K562 treated with DMSO at 1 percent for 12 hours (cell line): ENCODE measurements around the gene KRTAP5-4. TPM values are rescaled to one million over a fixed set of nuclear protein-coding genes. Genes with fewer than 3 reads are reported as not detected.

ENCODE experiments used
- total RNA-seq: library from RNA; unstranded; fragments of 300-600 nt; gene quantifications from 2 replicates; pipeline ENCODE4 v1.2.3, GENCODE V29; 2022; ENCODE audit not compliant: insufficient read depth

The KRTAP5-4 gene, protein sequence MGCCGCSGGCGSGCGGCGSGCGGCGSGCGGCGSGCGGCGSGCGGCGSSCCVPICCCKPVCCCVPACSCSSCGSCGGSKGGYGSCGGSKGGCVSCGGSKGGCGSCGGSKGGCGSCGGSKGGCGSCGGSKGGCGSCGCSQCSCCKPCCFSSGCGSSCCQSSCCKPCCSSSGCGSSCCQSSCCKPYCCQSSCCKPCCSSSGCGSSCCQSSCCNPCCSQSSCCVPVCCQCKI
- total RNA-seq = not detected in 2 replicates

DNA sequence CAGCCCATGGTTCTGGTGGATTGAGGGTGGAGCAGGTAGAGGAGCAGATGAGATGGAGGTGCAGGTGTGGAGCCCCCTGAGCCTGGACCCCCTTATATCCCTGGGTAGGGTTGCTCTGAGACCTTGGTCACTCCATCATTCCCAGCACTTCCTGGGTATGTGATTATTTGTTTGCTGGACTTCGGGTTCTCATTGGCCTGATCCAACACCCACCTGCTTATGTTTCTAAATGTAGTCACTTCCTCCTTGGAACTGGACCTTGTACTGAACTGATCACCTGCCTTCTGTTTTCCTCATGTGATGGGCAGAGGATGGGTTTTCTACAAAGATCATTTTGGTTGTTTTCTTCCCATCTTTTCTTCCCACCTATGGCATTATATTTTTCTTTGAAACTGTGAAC is at the start of gene KRTAP5-4:
Gene KRTAP5-4 (minus strand): TSS at position 53 of the 400 bp plus-strand sequence. CDS start 45 bp downstream, at position 8.

DNA sequence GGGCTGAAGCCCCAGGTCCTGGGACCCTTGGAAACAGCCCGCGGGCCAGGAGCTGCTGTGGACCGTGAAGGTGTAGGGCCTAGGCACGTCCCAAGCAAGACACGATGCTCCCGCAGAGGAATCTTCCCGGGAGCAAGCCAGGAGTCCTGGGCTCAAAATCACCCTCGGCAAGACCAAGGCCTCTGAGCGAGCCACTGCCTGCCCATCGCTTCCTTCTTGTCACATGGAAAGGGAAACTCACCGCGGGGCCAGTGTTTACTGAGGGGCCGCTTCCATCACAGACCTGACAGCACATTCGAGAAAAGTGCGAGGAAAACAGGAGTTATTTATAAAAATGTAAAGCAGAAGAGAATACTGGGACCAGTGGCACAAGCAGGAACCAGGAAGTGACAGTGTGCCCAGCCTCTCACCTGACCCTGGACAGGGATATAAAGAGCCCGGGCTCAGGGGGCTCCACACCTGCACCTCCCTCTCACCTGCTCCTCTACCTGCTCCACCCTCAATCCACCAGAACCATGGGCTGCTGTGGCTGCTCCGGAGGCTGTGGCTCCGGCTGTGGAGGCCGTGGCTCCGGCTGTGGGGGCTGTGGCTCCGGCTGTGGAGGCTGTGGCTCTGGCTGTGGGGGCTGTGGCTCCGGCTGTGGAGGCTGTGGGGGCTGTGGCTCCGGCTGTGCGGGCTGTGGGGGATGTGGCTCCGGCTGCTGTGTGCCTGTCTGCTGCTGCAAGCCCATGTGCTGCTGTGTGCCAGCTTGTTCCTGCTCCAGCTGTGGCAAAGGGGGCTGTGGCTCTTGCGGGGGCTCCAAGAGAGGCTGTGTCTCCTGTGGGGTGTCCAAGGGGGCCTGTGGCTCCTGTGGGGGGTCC is 7.6 kb upstream of the KRTAP5-4 start, which contains the start of gene KRTAP5-5:
Gene KRTAP5-5 (plus strand): TSS at position 450 of the 860 bp plus-strand sequence. CDS start 66 bp downstream, at position 516.

DNA sequence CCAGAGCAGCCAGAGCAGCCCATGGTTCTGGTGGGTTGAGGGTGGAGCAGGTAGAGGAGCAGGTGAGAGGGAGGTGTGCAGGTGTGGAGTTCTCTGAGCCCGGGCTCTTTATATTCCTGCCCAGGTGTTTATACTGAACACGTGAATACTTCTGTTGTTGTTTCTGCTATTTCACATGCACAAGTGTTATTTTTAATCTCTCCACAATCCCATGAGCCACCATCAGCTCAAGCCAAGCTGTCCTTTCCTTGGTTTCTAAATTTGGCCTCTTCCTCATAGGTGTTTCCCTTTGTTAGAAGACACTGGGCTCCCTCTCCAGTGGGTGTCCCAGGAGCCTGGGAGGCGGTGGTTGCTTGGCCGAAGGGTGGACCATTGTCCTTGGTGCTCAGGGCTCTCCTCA is 13.6 kb downstream of the KRTAP5-4 start, which contains the start of gene KRTAP5-3:
Gene KRTAP5-3 (minus strand): TSS at position 101 of the 400 bp plus-strand sequence. CDS start 78 bp downstream, at position 23.

DNA sequence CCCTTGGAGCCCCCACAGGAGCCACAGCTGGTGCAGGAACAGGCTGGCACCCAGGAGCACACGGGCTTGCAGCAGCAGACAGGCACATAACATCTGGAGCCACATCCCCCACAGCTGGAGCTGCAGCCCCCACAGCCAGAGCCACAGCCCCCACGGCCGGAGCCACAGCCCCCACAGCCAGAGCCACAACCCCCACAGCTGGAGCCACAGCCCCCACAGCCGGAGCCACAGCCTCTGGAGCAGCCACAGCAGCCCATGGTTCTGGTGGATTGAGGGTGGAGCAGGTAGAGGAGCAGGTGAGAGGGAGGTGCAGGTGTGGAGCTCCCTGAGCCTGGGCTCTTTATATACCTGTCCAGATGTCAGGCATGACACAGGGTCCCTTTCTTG is 24.0 kb downstream of the KRTAP5-4 start, which contains the start of gene KRTAP5-2:
Gene KRTAP5-2 (minus strand): TSS at position 301 of the 387 bp plus-strand sequence. CDS start 44 bp downstream, at position 257.

DNA sequence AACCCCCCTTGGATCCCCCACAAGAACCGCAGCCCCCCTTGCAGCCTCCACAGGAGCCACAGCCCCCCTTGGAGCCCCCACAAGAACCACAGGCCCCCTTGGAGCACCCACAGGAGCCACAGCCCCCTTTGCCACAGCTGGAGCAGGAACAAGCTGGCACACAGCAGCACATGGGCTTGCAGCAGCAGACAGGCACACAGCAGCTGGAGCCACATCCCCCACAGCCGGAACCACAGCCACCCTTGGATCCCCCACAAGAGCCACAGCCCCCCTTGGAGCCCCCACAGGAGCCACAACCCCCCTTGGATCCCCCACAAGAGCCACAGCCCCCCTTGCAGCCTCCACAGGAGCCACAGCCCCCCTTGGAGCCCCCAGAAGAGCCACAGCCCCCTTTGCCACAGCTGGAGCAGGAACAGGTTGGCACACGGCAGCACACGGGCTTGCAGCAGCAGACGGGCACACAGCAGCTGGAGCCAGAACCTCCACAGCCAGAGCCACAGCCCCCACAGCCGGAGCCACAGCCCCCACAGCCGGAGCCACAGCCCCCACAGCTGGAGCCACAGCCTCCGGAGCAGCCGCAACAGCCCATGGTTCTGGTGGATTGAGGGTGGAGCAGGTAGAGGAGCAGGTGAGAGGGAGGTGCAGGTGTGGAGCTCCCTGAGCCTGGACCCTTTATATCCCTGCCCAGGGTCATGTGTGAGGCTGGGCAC is 37.1 kb downstream of the KRTAP5-4 start, which contains the start of gene KRTAP5-1:
Gene KRTAP5-1 (minus strand): TSS at position 623 of the 710 bp plus-strand sequence. CDS start 34 bp downstream, at position 589.

DNA sequence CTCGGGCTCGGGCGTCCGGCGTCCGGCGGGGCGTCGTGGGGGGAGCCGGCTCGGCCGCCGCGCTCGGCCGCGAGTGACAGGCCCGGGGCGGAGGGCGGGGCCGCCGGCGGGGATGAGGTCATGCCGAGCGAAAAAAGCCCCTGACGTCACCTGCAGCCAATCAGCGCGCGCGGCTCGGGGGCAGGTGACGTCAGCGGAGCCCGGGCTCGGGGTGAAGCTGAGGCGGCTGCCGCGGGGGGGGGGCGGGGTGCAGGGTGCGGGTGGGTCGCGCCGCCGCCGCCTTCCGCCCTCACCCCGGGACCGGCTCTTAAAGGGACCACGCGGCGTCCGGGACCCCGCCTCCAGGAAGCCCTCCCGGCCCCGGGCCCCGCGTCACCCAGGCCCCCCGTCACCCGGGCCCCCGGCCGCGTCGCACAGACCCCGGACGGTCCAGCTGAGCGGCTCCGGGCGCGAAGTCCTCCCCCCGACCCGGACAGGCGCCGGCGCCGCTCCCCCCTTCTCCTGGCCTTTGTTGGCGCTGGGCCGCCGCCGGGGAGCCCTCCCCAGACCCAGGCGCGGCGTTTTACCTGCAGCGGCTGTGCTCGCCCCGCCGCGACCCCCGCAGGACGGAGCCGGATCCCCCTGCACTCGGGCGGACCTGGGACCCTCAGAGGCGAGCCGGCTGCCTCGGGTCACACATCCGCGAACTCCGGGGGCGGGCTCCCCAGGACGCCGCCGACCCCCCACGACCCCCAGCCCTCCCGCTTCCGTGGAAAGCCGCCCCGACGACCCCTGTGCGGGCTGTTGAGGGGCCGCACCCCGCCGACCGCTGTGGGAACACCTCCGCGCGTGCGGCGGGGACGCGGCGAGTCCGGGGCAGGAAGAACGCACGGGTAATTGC is 49.5 kb downstream of the KRTAP5-4 start, which contains the start of gene DUSP8:
Gene DUSP8 (minus strand): TSS at position 75 of the 880 bp plus-strand sequence. CDS start 6,445 bp downstream, outside the sequence.

Other genes with a start within 250 kb of the KRTAP5-4 start
- 0.19 TPM in 1 of 2 replicates, not detected in the other for gene BRSK2, start 232.2 kb downstream of the KRTAP5-4 start, total RNA-seq
- gene MOB2, start 135.4 kb downstream of the KRTAP5-4 start, total RNA-seq = 32.2 and 36.9 TPM in 2 replicates
- 0.45 and 0.80 TPM in 2 replicates for gene DUSP8, start 49.9 kb downstream of the KRTAP5-4 start, total RNA-seq
- gene KRTAP5-1, start 36.9 kb downstream of the KRTAP5-4 start, total RNA-seq = not detected in 2 replicates
- gene KRTAP5-2, start 23.8 kb downstream of the KRTAP5-4 start, total RNA-seq = not detected in 2 replicates
- not detected in 2 replicates for gene KRTAP5-3, start 13.7 kb downstream of the KRTAP5-4 start, total RNA-seq
- not detected in 2 replicates for gene KRTAP5-5, start 7.6 kb upstream of the KRTAP5-4 start, total RNA-seq
- not detected in 2 replicates for gene KRTAP5-6, start 75.1 kb upstream of the KRTAP5-4 start, total RNA-seq
- gene IFITM10, start 128.5 kb upstream of the KRTAP5-4 start, total RNA-seq = 0.41 TPM in 1 of 2 replicates, not detected in the other
- gene CTSD, start 141.8 kb upstream of the KRTAP5-4 start, total RNA-seq = 308 and 351 TPM in 2 replicates
- gene SYT8, start 212.9 kb upstream of the KRTAP5-4 start, total RNA-seq = not detected in 2 replicates
- not detected in 2 replicates for gene TNNI2, start 216.8 kb upstream of the KRTAP5-4 start, total RNA-seq
- not detected in 2 replicates for gene LSP1, start 230.9 kb upstream of the KRTAP5-4 start, total RNA-seq